MM.1S (cell line): ENCODE data around the gene TMEFF2.

Experiments used
- DNase-seq: peaks from one replicate; pipeline ENCODE4 v3.0.0-alpha.2; 2015
- H2AFZ ChIP-seq: fragments of 300-600 bp; sonication (generic); 2 replicates; pipeline ENCODE4 v1.6.0; 2016; ENCODE audit warnings: antibody characterized with exemption, low read length
- H3F3A ChIP-seq: fragments of 300-600 bp; sonication (generic); 2 replicates; pipeline ENCODE4 v1.6.1; 2016; ENCODE audit warnings: mild to moderate bottlenecking, antibody characterized with exemption, low read length, moderate library complexity, mixed read lengths; ENCODE audit not compliant: insufficient read depth
- H3K27ac ChIP-seq: fragments of 300-600 bp; sonication (generic); 2 replicates; pipeline ENCODE4 v1.5.1; 2016; ENCODE audit warnings: mild to moderate bottlenecking, low read length
- H3K27me3 ChIP-seq: fragments of 300-600 bp; sonication (generic); replicated peaks from 2 replicates; pipeline ENCODE4 v1.6.0; 2016; ENCODE audit warnings: low read length; ENCODE audit not compliant: insufficient read depth
- H3K36me3 ChIP-seq: fragments of 300-600 bp; sonication (generic); replicated peaks from 2 replicates; pipeline ENCODE4 v1.6.1; 2016; ENCODE audit warnings: mild to moderate bottlenecking, low read length, mixed read lengths; ENCODE audit not compliant: insufficient read depth
- H3K4me1 ChIP-seq: fragments of 300-600 bp; sonication (generic); 2 replicates; pipeline ENCODE4 v1.6.1; 2016; ENCODE audit warnings: low read length, mixed read lengths
- H3K4me2 ChIP-seq: fragments of 300-600 bp; sonication (generic); 2 replicates; pipeline ENCODE4 v1.6.0; 2016; ENCODE audit warnings: low read depth, low read length
- H3K4me3 ChIP-seq: fragments of 300-600 bp; sonication (generic); 2 replicates; pipeline ENCODE4 v1.5.1; 2016; ENCODE audit warnings: low read length, mixed read lengths
- H3K79me2 ChIP-seq: fragments of 300-600 bp; sonication (generic); 2 replicates; pipeline ENCODE4 v1.6.1; 2016; ENCODE audit warnings: mixed run types, low read length, mixed read lengths
- H3K9ac ChIP-seq: fragments of 300-600 bp; sonication (generic); 2 replicates; pipeline ENCODE4 v1.6.1; 2016; ENCODE audit warnings: low read length, mixed read lengths
- H3K9me2 ChIP-seq: fragments of 300-600 bp; sonication (generic); replicated peaks from 2 replicates; pipeline ENCODE4 v1.6.1; 2016; ENCODE audit warnings: mild to moderate bottlenecking, low read length, mixed read lengths; ENCODE audit not compliant: insufficient read depth
- H3K9me3 ChIP-seq: fragments of 300-600 bp; sonication (generic); replicated peaks from 2 replicates; pipeline ENCODE4 v1.6.1; 2016; ENCODE audit warnings: mild to moderate bottlenecking, low read length, mixed read lengths; ENCODE audit not compliant: insufficient read depth
- H4K20me1 ChIP-seq: fragments of 300-600 bp; sonication (generic); 2 replicates; pipeline ENCODE4 v1.6.1; 2016; ENCODE audit warnings: mild to moderate bottlenecking, low read length, moderate library complexity, mixed read lengths; ENCODE audit not compliant: insufficient read depth
- EZH2 ChIP-seq: fragments of 300-600 bp; sonication (generic); optimal IDR thresholded peaks from 2 replicates; pipeline ENCODE3; 2017; ENCODE audit warnings: low read depth, mild to moderate bottlenecking, antibody characterized with exemption, low read length, mixed read lengths
- EZH2phosphoT487 ChIP-seq: fragments of 300-600 bp; sonication (generic); IDR thresholded peaks from 2 replicates; pipeline ENCODE4 v1.6.1; 2018; ENCODE audit warnings: antibody characterized with exemption, low read length
- TF ChIP-seq, protein P1 (sequence below): fragments of 300-600 bp; sonication (generic); IDR thresholded peaks from 2 replicates; pipeline ENCODE4 v1.5.1; 2016; ENCODE audit warnings: antibody characterized with exemption, low read length, mixed read lengths

TMEFF2 gene

GRCh38 chr2:191933307-191934105 is 261.2 kb downstream of the TMEFF2 start:
- Histone ChIP-seq H3K27me3 (no peaks in the 10 kb centered on the region), H3K9me3 (no peaks in the 10 kb centered on the region), H3F3A (no peaks in the 10 kb centered on the region), H3K4me3 (no peak overlapping the region), H3K9ac (no peak overlapping the region), H2AFZ (no peak overlapping the region), H3K27ac (no peak overlapping the region), H3K79me2 (no peaks in the 10 kb centered on the region), H4K20me1 (no peaks in the 10 kb centered on the region), H3K4me1 (no peaks in the 10 kb centered on the region), H3K4me2 (no peak overlapping the region), H3K36me3 (no peaks in the 10 kb centered on the region), H3K9me2 (no peaks in the 10 kb centered on the region)
- DNase-seq: peak; percentile 39
- TF ChIP-seq EZH2: no peak
- TF ChIP-seq, protein P1, sequence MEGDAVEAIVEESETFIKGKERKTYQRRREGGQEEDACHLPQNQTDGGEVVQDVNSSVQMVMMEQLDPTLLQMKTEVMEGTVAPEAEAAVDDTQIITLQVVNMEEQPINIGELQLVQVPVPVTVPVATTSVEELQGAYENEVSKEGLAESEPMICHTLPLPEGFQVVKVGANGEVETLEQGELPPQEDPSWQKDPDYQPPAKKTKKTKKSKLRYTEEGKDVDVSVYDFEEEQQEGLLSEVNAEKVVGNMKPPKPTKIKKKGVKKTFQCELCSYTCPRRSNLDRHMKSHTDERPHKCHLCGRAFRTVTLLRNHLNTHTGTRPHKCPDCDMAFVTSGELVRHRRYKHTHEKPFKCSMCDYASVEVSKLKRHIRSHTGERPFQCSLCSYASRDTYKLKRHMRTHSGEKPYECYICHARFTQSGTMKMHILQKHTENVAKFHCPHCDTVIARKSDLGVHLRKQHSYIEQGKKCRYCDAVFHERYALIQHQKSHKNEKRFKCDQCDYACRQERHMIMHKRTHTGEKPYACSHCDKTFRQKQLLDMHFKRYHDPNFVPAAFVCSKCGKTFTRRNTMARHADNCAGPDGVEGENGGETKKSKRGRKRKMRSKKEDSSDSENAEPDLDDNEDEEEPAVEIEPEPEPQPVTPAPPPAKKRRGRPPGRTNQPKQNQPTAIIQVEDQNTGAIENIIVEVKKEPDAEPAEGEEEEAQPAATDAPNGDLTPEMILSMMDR: no peak
- no peak for TF ChIP-seq EZH2phosphoT487

DNA sequence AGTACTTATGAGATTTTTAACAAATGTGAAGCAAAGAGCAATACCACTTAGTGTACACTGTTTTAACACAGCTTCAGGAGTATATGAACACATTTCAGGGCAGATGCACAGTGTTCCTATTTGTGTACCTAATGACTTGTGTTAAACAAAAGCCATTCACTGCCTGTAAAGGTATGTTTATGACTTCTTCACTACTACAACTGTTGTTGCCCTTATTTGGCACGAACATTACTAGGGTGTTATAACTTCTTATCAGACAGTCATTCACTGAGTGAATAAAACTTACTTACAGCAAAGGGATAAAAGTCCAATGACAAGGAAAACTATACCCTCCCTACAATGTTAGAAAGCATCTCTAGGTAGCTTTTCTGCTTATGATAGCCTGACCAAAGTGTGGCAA is 262.4 kb downstream of the TMEFF2 start:
- Histone ChIP-seq H3K9ac (no peak overlapping the region), H3K4me2 (no peak overlapping the region), H3K36me3 (no peaks in the 10 kb centered on the region), H3K79me2 (no peaks in the 10 kb centered on the region), H4K20me1 (no peaks in the 10 kb centered on the region), H3K27ac (no peak overlapping the region), H3K4me1 (no peaks in the 10 kb centered on the region), H3K27me3 (no peaks in the 10 kb centered on the region), H3K9me2 (no peaks in the 10 kb centered on the region), H3K9me3 (no peaks in the 10 kb centered on the region), H2AFZ (no peak overlapping the region), H3K4me3 (no peak overlapping the region), H3F3A (no peaks in the 10 kb centered on the region)
- TF ChIP-seq, protein P1: no peak
- TF ChIP-seq EZH2 (no peak), EZH2phosphoT487 (no peak)
- DNase-seq: no peak

- Histone ChIP-seq H3K79me2 (no peaks in the 10 kb centered on the region), H3K4me3 (no peak overlapping the region), H3K9ac (no peak overlapping the region), H3K36me3 (no peaks in the 10 kb centered on the region), H3F3A (no peaks in the 10 kb centered on the region), H2AFZ (no peak overlapping the region), H3K27ac (no peak overlapping the region), H3K9me2 (no peaks in the 10 kb centered on the region), H3K9me3 (no peaks in the 10 kb centered on the region), H3K4me2 (no peak overlapping the region), H3K4me1 (no peaks in the 10 kb centered on the region), H4K20me1 (no peaks in the 10 kb centered on the region), H3K27me3 (no peaks in the 10 kb centered on the region)
- DNase-seq: no peak
- no peak for TF ChIP-seq EZH2phosphoT487
Observed at GRCh38 chr2:191931329-191931728, 263.4 kb downstream of the TMEFF2 start.

GRCh38 chr2:191930205-191930604 is 264.5 kb downstream of the TMEFF2 start:
- no peak overlapping the region for H3K9ac ChIP-seq
- TF ChIP-seq, protein P1: no peak
- TF ChIP-seq EZH2phosphoT487: no peak
- no peak for TF ChIP-seq EZH2
- no peak overlapping the region for H3K27ac ChIP-seq
- no peaks in the 10 kb centered on the region for H3K79me2 ChIP-seq
- H4K20me1 ChIP-seq: no peaks in the 10 kb centered on the region
- no peak overlapping the region for H3K4me2 ChIP-seq
- H3K9me3 ChIP-seq: no peaks in the 10 kb centered on the region
- no peaks in the 10 kb centered on the region for H3K36me3 ChIP-seq
- no peaks in the 10 kb centered on the region for H3K9me2 ChIP-seq
- H3K27me3 ChIP-seq: no peaks in the 10 kb centered on the region
- H3K4me1 ChIP-seq: no peaks in the 10 kb centered on the region
- no peak overlapping the region for H2AFZ ChIP-seq
- DNase-seq: no peak
- no peak overlapping the region for H3K4me3 ChIP-seq
- no peaks in the 10 kb centered on the region for H3F3A ChIP-seq
